Liver (tissue), 3 donors: Measurements from ENCODE around the gene ZDHHC9.

Source experiments
- EGR1 ChIP-seq, 2 donors: IDR thresholded peaks; 2 replicates each; pipeline ENCODE4 v1.6.1; 2016 to 2018; ENCODE audit warnings: antibody characterized with exemption in 2 of 2, low read depth in 2 of 2
- JUND ChIP-seq, 2 donors: IDR thresholded peaks; 2 replicates each; pipeline ENCODE4 v1.6.1; 2016; ENCODE audit warnings: antibody characterized with exemption in 2 of 2
- MAX ChIP-seq: IDR thresholded peaks from 2 replicates; pipeline ENCODE4 v1.6.1; 2016; ENCODE audit warnings: antibody characterized with exemption
- RAD21 ChIP-seq, 2 donors: IDR thresholded peaks; 2 replicates each; pipeline ENCODE4 v1.6.1; 2016; ENCODE audit warnings: antibody characterized with exemption in 2 of 2, mild to moderate bottlenecking in 2 of 2
- TAF1 ChIP-seq: conservative IDR thresholded peaks from 2 replicates; pipeline ENCODE4 v1.6.1; 2016; ENCODE audit warnings: antibody characterized with exemption, mild to moderate bottlenecking
- TF ChIP-seq, protein P1 (sequence below): fragments of 150-350 bp; IDR thresholded peaks from 2 replicates; pipeline ENCODE4 v1.5.1; 2017; ENCODE audit warnings: improper control_type of control experiment, low read depth, low read length; ENCODE audit not compliant: missing input control
- TF ChIP-seq, protein P2 (sequence below): IDR thresholded peaks from 2 replicates; pipeline ENCODE4 v1.6.1; 2016; ENCODE audit warnings: antibody characterized with exemption
- TF ChIP-seq, protein P3 (sequence below): IDR thresholded peaks from 2 replicates; pipeline ENCODE4 v1.6.1; 2016; ENCODE audit warnings: antibody characterized with exemption, mild to moderate bottlenecking
- donor health status: healthy.
- donor health status: healthy.

DNA sequence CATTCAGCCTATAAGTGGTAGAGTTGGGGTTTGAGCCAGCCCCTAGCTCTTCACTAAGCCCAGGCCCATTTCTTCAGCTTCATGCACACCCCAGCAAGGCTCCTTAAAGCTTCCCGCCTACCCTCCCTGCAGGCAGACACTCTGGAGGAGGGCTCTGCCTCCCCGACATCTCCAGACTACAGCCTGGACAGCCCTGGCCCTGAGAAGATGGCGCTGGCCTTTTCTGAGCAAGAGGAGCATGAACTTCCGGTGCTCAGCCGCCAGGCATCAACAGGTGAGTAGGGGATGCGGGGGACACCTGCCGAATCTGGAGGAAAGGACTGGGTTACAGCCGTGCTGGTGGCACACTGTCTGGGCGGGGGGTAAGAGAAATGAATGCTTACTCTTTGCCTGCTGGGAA, 52.9 kb downstream of the ZDHHC9 start:
- TF ChIP-seq, protein P1, sequence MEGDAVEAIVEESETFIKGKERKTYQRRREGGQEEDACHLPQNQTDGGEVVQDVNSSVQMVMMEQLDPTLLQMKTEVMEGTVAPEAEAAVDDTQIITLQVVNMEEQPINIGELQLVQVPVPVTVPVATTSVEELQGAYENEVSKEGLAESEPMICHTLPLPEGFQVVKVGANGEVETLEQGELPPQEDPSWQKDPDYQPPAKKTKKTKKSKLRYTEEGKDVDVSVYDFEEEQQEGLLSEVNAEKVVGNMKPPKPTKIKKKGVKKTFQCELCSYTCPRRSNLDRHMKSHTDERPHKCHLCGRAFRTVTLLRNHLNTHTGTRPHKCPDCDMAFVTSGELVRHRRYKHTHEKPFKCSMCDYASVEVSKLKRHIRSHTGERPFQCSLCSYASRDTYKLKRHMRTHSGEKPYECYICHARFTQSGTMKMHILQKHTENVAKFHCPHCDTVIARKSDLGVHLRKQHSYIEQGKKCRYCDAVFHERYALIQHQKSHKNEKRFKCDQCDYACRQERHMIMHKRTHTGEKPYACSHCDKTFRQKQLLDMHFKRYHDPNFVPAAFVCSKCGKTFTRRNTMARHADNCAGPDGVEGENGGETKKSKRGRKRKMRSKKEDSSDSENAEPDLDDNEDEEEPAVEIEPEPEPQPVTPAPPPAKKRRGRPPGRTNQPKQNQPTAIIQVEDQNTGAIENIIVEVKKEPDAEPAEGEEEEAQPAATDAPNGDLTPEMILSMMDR = no peak
- TF ChIP-seq MAX (no peak), JUND (IDR thresholded peaks at IDR 0.05) (no peak), RAD21 (IDR thresholded peaks at IDR 0.05) (no peak), EGR1 (IDR thresholded peaks at IDR 0.05; ENCODE audit: low read depth in 2 of 2) (no peak), TAF1 (no peak)
- TF ChIP-seq, protein P2, sequence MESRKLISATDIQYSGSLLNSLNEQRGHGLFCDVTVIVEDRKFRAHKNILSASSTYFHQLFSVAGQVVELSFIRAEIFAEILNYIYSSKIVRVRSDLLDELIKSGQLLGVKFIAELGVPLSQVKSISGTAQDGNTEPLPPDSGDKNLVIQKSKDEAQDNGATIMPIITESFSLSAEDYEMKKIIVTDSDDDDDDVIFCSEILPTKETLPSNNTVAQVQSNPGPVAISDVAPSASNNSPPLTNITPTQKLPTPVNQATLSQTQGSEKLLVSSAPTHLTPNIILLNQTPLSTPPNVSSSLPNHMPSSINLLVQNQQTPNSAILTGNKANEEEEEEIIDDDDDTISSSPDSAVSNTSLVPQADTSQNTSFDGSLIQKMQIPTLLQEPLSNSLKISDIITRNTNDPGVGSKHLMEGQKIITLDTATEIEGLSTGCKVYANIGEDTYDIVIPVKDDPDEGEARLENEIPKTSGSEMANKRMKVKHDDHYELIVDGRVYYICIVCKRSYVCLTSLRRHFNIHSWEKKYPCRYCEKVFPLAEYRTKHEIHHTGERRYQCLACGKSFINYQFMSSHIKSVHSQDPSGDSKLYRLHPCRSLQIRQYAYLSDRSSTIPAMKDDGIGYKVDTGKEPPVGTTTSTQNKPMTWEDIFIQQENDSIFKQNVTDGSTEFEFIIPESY = no peak
- TF ChIP-seq, protein P3, sequence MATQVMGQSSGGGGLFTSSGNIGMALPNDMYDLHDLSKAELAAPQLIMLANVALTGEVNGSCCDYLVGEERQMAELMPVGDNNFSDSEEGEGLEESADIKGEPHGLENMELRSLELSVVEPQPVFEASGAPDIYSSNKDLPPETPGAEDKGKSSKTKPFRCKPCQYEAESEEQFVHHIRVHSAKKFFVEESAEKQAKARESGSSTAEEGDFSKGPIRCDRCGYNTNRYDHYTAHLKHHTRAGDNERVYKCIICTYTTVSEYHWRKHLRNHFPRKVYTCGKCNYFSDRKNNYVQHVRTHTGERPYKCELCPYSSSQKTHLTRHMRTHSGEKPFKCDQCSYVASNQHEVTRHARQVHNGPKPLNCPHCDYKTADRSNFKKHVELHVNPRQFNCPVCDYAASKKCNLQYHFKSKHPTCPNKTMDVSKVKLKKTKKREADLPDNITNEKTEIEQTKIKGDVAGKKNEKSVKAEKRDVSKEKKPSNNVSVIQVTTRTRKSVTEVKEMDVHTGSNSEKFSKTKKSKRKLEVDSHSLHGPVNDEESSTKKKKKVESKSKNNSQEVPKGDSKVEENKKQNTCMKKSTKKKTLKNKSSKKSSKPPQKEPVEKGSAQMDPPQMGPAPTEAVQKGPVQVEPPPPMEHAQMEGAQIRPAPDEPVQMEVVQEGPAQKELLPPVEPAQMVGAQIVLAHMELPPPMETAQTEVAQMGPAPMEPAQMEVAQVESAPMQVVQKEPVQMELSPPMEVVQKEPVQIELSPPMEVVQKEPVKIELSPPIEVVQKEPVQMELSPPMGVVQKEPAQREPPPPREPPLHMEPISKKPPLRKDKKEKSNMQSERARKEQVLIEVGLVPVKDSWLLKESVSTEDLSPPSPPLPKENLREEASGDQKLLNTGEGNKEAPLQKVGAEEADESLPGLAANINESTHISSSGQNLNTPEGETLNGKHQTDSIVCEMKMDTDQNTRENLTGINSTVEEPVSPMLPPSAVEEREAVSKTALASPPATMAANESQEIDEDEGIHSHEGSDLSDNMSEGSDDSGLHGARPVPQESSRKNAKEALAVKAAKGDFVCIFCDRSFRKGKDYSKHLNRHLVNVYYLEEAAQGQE = no peak
